Measurements from ENCODE around the gene TDRD12.
"Not testable (repeated sequence)": the region's sequence is repeated elsewhere in the genome, so short reads cannot be mapped to it uniquely, and the experiment has no call there.

TDRD12 gene

DNA sequence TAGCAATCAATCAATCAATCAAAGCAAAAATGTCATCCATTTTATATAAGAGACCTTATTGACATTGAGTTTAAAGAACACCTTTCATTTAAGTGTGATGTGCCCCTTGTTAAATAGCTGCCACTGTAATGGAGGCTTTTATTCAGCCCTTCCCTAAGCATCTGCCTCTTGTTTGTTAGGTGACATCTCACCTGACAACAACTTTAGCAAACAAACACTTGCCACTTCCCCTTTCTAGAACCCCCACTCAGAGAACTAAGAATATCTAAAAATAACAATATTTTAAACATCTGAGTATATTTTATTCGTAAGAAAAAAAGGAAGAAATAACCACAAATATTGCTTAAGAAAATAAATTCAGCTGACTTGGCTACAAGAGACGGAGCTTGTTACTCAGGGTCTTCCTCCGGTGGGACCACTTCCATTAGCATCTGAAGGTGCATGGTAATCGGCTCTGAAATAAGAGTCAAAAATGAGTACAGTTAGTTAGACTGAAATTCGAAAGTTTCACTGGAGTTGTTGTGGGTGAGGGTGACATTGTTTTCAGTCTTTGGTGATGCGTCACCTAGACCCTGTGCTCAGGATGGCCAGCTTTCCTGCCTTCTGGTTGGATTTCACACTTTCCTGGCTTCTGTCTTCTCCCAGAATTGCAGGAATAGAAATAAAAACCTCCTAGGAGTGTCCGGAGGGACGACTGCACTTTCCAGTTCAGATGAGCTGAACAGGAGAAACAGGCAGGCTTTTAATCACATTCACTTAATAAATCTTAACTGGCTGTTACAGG is 110.9 kb downstream of the TDRD12 start:
- no peak for DNase-seq (ENCODE audit: low spot score)

DNA sequence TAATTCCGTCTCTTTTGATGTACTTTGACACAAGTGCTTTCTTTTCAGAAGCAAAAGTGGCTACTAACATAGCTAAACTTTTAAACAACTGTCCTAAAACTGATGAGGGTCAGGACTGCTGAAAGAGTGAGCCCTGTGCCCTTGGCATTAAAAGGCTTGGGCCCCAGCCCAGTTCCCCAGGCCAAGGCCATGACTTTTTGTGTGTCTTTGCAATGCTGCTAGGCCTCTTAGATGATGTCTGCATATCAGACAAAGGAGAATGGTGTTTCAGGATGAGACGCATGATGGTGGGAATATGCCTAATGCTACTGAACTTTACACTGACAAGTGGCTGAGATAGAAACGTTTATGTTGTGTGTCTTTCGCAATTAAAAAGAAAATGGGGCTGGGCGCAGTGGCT is 112.0 kb downstream of the TDRD12 start:
- no peak for DNase-seq (ENCODE audit: low spot score)

DNA sequence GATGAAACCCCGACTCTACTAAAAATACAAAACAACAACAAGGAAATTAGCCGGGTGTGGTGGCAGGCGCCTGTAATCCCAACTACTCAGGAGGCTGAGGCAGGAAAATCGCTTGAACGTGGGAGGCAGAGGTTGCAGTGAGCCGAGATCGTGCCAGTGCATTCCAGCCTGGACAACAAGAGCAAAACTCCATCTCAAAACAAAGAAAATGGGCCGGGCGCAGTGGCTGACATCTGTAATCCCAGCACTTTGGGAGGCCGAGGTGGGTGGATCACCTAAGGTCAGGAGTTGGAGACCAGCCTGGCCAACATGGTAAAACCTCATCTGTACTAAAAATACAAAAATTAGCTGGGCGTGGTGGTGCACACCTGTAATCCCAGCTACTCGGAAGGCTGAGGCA is 112.5 kb downstream of the TDRD12 start:
- not testable (repeated sequence) for DNase-seq (ENCODE audit: low spot score)

DNA sequence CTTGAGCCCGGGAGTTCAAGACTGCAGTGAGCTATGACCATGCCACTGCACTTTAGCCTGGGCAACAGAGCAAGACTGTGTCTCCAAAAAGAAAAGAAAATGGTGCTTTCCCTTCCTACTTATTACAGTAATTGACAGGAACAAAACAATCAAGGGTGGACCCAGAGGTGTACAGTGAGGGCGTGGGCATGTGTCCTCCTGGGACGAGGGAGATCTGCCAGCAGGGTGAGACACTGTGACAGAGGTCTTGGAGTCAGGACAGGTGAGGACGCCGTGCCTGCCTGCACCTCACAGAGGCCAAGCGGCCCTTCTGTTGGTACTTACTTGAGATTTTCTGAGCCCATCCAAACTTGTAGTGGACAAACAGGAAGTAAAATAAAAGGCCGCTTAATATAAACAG is 113.3 kb downstream of the TDRD12 start:
- not testable (repeated sequence) for DNase-seq (ENCODE audit: low spot score)

DNA sequence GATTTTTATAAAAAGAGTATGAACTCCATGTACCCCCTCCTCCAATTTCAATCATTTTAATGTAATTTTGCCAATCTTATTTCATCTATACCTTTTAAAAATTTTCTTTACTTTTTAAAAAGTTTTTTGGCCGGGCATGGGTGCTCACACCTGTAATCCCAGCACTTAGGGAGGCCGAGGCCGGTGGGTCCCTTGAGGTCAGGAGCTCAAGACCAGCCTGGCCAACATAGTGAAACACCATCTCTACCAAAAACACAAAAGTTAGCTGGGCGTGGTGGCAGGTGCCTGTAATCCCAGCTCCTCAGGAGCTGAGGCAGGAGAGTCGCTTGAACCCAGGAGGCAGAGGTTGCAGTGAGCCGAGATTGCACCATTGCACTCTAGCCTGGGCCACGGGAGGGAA is 113.8 kb downstream of the TDRD12 start:
- not testable (repeated sequence) for DNase-seq (ENCODE audit: low spot score)

DNA sequence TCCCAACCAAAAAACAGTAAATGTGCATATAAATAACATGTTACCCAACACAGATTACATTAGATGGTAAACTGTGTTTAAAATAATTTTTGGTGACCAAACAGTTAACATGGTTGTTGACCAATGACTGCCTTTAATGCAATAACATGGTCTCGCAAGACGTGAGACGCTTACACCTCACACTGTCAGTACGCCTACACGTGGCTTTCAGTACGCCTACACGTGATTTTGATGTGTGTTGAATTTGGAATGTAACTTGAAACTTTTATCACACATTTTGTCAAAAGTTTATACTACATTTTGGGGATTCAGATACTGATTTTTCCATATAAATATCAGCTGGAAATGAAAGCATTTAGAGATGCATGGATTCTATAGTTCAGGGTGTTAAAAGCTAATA is 118.0 kb downstream of the TDRD12 start:
- DNase-seq (ENCODE audit: low spot score), result no peak

DNA sequence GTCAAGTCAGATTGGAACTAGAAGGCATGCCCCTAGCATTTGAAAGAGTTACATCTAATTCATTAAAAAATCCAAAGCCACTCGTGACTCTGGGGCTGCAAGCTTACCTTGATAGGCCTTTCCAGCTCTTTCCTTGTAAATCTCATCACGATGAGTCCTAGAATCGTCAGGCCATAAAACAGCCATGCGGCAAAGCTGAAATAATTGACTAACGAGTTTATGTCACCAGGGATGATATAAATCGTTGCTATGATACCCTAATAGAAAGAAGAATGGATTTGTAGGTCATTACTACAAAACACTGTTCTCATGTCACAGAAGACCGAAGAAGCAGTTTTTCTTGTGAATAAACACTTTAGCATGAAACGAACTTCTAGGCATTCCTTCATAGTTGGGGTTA is 122.5 kb downstream of the TDRD12 start:
- no peak for DNase-seq (ENCODE audit: low spot score)

DNA sequence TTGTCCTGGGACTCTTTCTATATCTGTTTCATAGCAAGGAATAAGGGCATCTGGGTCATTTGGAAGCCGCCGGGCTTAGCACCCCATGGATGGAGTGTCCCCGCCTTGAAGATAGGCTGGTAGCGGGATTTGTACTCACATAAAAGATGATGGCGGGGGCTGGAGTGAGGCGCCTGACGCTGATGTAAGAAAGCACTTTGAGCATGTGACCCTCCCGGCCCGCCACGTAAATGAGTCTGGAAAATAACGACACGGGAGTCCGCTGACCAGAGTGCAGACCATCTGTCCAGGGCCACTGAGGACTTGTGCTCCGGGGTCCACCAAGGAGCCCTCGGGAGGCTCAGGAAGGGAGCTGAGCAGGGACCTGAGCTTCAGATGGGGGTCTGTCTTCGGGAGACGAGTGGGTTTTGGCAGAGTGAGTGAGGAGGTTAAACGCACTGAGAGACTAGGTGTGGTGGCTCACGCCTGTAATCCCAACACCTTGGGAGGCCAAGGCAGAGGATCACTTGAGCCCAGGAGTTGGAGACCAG is 124.2 kb downstream of the TDRD12 start:
- no peak for DNase-seq (ENCODE audit: low spot score)

DNA sequence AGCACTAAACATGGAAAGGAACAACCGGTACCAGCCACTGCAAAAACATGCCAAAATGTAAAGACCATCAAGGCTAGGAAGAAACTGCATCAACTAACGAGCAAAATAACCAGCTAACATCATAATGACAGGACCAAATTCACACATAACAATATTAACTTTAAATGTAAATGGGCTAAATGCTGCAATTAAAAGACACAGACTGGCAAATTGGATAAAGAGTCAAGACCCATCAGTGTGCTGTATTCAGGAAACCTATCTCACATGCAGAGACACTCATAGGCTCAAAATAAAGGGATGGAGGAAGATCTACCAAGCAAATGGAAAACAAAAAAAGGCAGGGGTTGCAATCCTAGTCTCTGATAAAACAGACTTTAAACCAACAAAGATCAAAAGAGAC is 128.5 kb downstream of the TDRD12 start:
- not testable (repeated sequence) for DNase-seq (ENCODE audit: low spot score)

DNA sequence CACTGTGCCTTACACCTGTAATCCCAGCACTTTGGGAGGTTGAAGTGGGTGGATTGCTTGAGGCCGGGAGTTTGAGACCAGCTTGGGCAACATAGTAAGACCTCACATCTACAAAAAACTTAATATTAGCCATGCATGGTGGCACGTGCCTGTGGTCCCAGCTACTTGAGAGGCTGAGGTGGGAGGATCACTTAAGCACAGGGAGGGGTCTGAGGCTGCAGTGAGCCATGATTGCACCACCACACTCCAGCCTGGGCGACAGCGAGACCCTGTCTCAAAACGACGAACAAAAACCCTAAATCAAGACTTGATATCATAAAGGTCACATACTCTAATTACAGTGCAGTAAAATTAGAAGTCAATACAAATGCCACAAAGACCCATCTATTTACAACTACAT is 132.6 kb downstream of the TDRD12 start:
- DNase-seq (ENCODE audit: low spot score), result no peak

DNA sequence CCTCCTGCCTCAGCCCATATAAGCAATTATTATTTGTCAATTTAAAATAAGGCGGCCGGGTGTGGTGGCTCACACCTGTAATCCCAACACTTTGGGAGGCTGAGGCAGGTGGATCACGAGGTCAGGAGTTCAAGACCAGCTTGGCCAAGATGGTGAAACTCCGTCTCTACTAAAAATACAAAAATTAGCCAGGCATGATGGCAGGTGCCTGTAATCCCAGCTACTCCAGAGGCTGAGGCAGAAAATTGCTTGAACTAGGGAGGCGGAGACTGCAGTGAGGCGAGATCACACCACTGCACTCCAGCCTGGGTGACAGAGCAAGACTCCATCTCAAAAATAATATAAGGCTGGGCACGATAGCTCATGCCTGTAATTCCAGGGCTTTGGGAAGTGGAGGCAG is 137.3 kb downstream of the TDRD12 start:
- DNase-seq (ENCODE audit: low spot score), result not testable (repeated sequence)

DNA sequence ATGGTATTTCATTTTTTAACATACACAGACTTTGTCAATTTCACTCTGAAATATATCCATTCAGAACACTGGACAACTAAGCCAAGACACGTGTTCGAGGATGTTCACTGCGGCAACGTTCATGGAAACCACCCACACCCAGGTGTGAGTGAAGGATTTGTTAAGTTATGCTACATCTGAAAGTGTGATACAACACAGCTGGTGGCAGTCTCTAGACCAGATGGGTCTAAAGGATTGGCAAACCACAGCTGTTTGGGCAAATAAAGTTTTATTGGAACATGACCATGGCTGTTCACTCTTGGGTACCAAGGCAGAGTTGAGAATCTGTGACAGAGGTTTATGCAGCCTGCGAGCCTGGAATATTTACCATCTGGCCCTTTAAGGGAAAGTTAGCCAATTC is 138.0 kb downstream of the TDRD12 start:
- no peak for DNase-seq (ENCODE audit: low spot score)

DNA sequence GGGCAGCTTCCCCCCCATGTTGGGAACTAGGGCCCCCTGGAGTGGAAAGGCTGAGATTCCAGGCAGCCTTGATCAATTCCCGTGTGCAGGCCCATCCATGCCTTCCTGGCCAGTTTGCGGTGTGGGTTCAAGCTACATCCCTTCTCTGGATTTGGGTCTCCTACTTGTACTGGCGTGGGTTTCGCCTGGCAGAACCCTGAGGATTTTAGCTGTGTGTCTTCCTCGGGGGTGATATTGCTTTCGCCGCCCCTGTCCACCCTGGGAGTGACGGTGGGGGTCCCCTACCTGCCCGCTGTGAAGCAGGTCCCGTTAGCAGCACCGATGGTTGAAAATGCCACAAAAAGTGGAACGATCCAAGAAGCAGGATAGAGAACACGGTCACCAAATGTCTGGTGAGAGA is 138.6 kb downstream of the TDRD12 start:
- no peak for DNase-seq (ENCODE audit: low spot score)

DNA sequence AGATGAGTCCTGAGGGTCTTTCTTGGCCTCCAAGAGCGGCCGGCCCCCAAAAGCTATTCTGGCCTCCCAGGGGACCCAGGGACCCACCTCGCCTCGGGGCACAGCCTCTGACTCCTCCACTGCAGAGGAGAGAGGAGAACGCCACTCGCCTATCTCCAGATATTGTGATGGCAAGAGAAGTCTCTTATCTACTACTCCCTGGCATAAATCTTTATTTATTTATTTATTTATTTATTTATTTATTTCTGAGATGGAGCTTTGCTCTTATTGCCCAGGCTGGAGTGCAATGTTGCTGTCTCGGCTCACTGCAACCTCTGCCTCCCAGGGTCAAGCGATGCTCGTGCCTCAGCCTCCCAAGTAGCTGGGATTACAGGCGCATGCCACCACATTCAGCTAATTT is 139.0 kb downstream of the TDRD12 start:
- DNase-seq (ENCODE audit: low spot score), result no peak

DNA sequence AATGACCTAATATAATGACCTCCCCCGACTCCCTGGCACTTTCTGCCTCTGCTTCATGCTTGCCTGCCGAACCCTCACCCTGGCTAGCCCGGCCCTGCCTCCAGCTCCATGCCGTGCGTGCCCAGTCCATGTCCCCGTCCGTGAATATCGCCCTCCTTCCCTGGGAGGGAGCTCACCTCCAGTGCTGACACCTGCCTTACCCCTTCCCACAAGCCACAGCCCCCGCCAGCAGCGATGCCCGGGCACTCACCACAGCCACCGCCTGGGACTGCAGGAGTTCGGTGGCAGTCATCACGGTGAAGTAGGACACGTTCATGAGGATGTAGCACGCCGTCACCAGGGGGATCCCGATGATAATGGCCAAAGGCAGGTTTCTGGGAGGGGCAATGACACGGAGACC is 140.0 kb downstream of the TDRD12 start:
- DNase-seq (ENCODE audit: low spot score), result no peak

DNA sequence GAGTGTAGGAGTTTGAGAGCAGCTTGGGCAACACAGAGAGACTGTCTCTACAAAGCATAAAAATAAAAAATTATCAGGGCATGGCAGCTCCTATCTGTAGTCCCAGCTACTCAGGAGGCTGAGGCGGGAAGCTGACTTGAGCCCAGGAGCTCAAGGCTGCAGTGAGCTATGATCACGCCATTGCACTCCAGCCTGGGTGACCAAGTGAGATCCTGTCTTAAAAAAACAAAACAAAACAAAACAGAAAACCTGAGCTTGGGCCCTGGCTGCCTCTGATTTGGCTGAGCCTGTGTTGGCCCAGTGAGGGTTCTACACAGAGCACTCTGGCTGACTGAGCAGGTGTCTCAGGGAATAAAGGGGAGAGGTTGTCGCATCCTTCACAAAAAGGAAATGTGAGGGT is 142.0 kb downstream of the TDRD12 start:
- DNase-seq (ENCODE audit: low spot score), result no peak

DNA sequence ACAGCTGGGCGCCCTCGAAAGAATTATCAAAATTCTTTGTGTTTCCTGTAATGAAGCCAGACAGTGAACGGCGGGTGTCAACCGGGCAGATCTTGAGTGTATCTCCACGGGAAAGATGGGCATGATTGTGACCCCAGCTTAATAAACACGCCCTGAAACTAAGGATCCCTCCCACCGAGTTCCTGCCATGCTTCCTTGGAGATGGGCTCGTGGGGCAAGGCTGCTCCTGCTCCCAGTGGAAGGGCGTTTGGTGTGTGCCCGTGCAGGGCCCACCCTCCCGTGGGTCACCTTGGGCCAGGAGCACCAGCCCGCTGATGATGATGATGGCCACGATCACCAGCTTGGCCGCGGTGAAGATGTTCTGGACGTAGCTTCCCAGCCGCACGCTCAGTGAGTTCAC is 142.6 kb downstream of the TDRD12 start:
- DNase-seq (ENCODE audit: low spot score), result no peak

DNA sequence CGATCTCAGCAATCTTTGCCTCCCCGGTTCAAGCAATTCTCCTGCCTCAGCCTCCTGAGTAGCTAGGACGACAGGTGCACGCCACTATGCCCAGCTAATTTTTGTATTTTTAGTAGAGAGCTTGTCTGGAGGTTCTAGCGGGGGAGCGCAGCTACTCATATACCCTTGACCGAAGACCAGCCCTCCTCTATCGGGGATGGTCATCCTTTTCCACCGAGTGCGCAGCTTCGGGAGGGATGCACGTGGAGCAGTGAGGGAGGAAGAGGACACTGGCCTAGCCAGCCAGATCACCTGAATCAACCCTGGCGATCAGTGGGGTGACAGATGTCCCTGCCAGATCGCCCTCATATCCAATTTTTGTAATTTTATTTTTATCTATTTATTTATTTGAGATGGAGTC is 143.2 kb downstream of the TDRD12 start:
- no peak for DNase-seq (ENCODE audit: low spot score)

DNA sequence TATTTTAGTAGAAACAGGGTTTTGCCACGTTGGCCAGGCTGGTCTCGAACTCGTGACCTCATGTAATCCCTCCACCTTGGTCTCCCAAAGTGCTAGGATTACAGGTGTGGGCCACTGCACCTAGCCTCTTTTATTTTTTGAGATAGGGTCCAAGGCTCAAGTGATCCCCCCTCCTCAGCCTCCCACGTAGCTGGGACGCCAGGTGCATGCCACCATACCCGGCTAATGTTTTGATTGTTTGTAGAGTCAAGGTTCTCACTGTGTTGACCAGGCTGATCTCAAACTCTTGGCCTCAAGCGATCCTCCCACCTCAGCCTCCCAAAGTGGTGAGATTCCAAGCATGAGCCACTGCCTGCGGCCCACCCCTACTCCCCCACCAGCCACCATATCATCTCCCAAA is 143.7 kb downstream of the TDRD12 start:
- DNase-seq (ENCODE audit: low spot score), result no peak

DNA sequence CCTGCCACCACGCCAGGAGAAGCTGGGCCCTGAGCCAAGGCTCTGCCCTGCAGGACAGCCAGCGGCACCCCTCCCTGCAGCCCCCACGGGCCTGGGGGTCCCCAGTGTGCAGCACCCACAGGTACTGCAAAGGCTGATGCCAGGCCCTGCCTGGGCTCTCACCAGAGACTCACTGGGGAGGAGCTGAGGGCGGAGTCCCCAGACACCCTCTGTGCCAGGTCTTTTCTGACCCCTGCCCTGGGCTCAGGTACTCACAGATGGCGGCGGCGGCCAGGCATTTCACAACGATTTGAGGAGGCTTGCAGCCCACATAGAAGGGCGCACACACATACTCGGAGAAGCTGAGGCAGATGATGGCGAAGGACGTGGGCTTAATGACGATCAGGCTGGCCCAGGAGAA is 144.3 kb downstream of the TDRD12 start:
- no peak for DNase-seq (ENCODE audit: low spot score)

DNA sequence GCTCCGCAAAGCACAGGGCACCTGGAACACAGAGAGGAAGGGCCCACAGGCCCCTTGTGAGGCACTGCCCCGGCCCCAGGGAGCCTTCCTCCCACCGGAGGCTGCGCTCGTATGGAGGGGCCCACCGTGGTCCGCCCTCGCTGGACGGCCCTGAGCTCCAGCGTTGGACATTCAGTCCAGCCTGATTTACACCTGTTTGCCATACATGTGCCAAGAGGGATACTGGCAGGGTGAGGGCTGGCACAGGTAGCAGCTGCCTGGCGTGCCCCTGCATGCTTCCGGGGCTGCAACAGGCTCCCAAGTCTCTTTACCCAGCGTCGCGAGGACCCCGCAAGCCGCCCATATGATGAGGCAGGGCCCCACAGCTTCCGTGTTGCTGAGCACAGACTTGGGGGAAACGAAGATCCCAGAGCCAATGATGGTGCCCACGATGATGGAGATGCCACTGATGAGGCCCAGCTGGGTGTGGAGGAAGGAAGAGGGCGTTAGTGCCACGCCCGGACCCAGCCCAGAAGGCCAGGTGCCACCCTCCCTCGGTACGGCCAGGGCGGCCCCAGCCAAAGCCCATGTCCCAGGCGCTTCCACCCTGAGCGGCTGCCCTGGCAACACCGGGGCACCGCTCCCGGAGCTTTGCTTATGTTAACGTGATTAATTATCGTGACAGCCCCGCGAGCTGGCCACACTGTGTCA is 144.9 kb downstream of the TDRD12 start:
- no peak for DNase-seq (ENCODE audit: low spot score)

DNA sequence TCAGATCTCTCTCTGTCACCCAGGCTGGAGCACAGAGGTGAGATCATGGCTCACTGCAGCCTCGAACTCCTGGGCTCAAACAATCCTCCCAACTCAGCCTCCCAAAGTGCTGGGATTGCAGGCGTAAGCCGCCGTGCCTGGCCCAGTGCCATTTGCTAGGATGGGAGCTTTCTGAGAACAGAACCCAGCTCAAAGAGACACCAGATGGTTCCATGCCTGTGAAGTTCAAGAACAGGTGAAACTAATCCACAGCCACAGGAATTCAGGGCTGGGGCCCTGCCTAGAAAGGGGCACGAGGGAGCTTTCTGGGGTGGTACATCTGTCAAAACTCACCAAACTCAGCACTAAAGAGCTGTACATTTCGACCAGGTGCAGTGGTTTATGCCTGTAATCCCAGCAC is 145.8 kb downstream of the TDRD12 start:
- no peak for DNase-seq (ENCODE audit: low spot score)

DNA sequence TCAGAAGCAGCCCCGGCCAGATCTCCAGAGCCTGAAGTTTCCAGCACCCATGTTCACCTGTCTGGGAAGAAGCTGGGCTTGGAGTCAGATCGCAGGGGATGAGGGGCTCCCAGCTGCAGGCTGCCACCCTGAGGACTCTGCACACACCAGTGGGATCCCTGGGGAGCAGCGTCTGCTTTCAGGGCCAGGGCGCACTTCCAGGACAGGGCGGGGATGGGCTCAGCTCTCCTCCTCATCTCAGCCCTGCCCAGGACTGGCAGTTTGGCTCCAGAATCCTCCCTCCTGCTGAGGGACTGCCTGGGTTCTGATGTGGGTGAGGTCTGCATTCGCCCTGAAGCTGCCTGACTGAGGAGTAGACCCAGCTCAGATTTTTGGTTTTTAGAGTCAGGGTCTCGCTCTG is 146.5 kb downstream of the TDRD12 start:
- no peak for DNase-seq (ENCODE audit: low spot score)
